Measurements from ENCODE around the gene HP1BP3. TPM values are rescaled to one million over a fixed set of nuclear protein-coding genes. Genes with fewer than 3 reads are reported as not detected.

HP1BP3 gene
- total and polyA plus RNA-seq, 10 donors = 47.3 to 272 (median 195) TPM

GRCh38 chr1:20834192-20834591 lies 47.1 kb upstream of the HP1BP3 start:
- no peak for TF ChIP-seq POLR2AphosphoS5 (IDR thresholded peaks at IDR 0.05)
- no peak for TF ChIP-seq POLR2A (IDR thresholded peaks at IDR 0.05)
- no peak for TF ChIP-seq CTCF (IDR thresholded peaks at IDR 0.05 in 8 of 11, conservative IDR thresholded peaks at IDR 0.05 in 3 of 11)
- H3K9me3 ChIP-seq = no peaks in the 10 kb centered on the region
- DNase-seq = no peak
- no peak overlapping the region for H3K27ac ChIP-seq
- no peaks in the 10 kb centered on the region for H3K27me3 ChIP-seq (replicated peaks in 1 of 7)
- peaks cover 0 to 58% (median 15%) of the 10 kb centered on the region in 6 donors for H3K36me3 ChIP-seq
- WGBS, 5 donors = 95 to 100% (median 97%) methylated on average over 1 of the region's 1 CpG
- H3K4me3 ChIP-seq = no peak overlapping the region
- intact Hi-C loops (cut with DNase I; ENCODE audit: low total_unique reads) = no loop called here
- peaks cover 0 to 9% (median 0%) of the 10 kb centered on the region in 6 donors for H3K4me1 ChIP-seq

- Histone ChIP-seq H3K27ac (no peak overlapping the region), H3K27me3 (replicated peaks in 1 of 7) (no peaks in the 10 kb centered on the region), H3K36me3 (peaks cover 0 to 60% (median 26%) of the 10 kb centered on the region in 6 donors), H3K9me3 (no peaks in the 10 kb centered on the region), H3K4me3 (no peak overlapping the region), H3K4me1 (peaks cover 0 to 9% (median 0%) of the 10 kb centered on the region in 6 donors)
- DNase-seq = no peak
- 95 to 98% (median 97%) methylated on average over 2 of the region's 2 CpGs for WGBS, 5 donors
- TF ChIP-seq POLR2A (IDR thresholded peaks at IDR 0.05) (no peak), POLR2AphosphoS5 (IDR thresholded peaks at IDR 0.05) (no peak), CTCF (IDR thresholded peaks at IDR 0.05 in 8 of 11, conservative IDR thresholded peaks at IDR 0.05 in 3 of 11) (no peak)
- intact Hi-C loops (cut with DNase I; ENCODE audit: low total_unique reads) = no loop called here
Measured at GRCh38 chr1:20830378-20830777, 43.3 kb upstream of the HP1BP3 start.

GRCh38 chr1:20829946-20830345 lies 42.8 kb upstream of the HP1BP3 start:
- Histone ChIP-seq H3K4me1 (peaks cover 0 to 5% (median 0%) of the 10 kb centered on the region in 6 donors), H3K9me3 (no peaks in the 10 kb centered on the region), H3K36me3 (peaks cover 0 to 63% (median 27%) of the 10 kb centered on the region in 6 donors), H3K27me3 (replicated peaks in 1 of 7) (no peaks in the 10 kb centered on the region), H3K27ac (no peak overlapping the region), H3K4me3 (no peak overlapping the region)
- DNase-seq = no peak
- no peak for TF ChIP-seq POLR2AphosphoS5 (IDR thresholded peaks at IDR 0.05)
- TF ChIP-seq POLR2A (IDR thresholded peaks at IDR 0.05) = no peak
- no peak for TF ChIP-seq CTCF (IDR thresholded peaks at IDR 0.05 in 8 of 11, conservative IDR thresholded peaks at IDR 0.05 in 3 of 11)
- intact Hi-C loops (cut with DNase I; ENCODE audit: low total_unique reads) = no loop called here
- 78 to 97% (median 84%) methylated on average over 1 of the region's 1 CpG for WGBS, 5 donors

GRCh38 chr1:20829531-20829930 lies 42.4 kb upstream of the HP1BP3 start:
- H3K27ac ChIP-seq = no peak overlapping the region
- no peak overlapping the region for H3K4me3 ChIP-seq
- TF ChIP-seq POLR2AphosphoS5 (IDR thresholded peaks at IDR 0.05) (no peak), POLR2A (IDR thresholded peaks at IDR 0.05) (no peak), CTCF (IDR thresholded peaks at IDR 0.05 in 8 of 11, conservative IDR thresholded peaks at IDR 0.05 in 3 of 11) (no peak)
- H3K36me3 ChIP-seq = peaks cover 0 to 64% (median 30%) of the 10 kb centered on the region in 6 donors
- H3K9me3 ChIP-seq = no peaks in the 10 kb centered on the region
- DNase-seq = no peak
- H3K4me1 ChIP-seq = peaks cover 0 to under 1% (median 0%) of the 10 kb centered on the region in 6 donors
- intact Hi-C loops (cut with DNase I; ENCODE audit: low total_unique reads) = no loop called here
- H3K27me3 ChIP-seq (replicated peaks in 1 of 7) = no peaks in the 10 kb centered on the region
- WGBS, 5 donors = 94 to 98% (median 97%) methylated on average over 1 of the region's 1 CpG
